GM19328 (cell line): ENCODE results near the gene RAMP3.
"Not testable (repeated sequence)": the region's sequence is repeated elsewhere in the genome, so short reads cannot be mapped to it uniquely, and the experiment has no call there.

Source experiments
- ATAC-seq: cut with Tn5 transposase; IDR thresholded peaks from one replicate; pipeline ENCODE4 v1.9.1; 2021; ENCODE audit warnings: mild to moderate bottlenecking, moderate library complexity; ENCODE audit not compliant: unreplicated experiment

Gene RAMP3

DNA sequence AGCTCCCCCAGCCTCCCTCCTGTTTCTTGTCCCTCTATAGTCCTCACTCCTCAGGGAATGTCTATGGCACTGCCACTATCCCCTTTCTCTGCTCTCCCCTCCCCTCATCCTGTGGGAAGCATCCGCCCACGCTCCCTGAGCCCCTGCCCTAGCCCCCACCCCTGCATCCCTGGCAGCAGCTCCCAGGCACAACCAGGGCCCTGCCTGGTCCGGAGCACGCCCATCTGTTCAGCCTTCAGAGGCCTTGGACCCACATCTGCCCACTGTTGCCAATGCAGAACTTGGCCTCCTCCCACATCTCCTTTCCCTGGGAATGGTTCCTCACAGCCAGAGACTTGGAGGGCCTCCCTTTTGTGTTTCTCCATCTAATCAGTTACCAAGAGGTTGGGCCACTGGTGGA, 25.7 kb upstream of the RAMP3 start:
- no peak for ATAC-seq

DNA sequence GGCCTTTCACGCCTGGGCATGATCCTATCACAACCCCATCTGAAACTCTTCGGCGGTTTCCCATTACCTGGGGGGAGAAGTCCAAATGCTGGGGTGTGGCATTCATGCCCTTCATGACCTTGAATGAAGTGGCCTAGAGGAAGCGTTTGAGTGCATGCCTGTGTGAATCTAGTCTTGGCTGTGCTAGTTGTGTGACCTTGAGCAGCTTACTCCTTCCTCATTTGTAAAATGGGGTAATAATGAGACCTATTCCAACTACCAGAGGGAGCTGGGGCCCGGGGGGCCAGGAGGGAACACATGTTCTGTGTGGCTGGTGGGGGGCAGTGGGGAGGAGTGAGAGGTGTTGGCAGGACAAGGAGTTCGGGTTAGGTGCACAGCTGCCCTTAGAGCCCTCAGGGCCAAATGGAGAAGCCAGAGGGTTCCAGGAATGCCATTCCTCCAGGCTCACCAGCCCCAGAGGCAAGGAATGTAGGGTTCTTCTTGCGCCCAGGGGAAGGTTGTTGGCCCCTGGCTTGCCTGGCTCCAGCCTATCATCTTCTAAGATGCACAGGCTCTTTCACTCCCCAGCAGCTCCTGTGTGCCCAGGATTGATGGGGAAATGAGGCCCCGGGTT, 24.8 kb upstream of the RAMP3 start:
- no peak for ATAC-seq

DNA sequence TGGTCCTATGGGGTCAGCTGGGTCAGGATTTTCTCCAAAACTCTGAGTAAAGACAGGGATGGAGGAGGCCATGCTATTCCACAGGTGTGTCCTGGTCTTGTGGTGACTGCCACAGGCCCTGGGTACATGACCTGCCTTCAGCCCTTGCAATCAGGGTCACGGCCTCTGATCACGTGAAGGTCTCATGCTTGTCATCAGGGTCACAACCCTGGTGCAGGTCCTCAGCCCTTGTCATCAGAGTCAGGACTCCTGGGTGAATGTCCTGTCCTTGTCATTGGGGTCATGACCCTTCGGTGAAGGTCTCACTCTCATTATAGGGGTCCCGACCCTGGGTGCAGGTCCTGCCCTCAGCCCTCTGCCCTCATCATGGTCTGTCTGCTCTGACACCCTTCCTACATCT, 24.2 kb upstream of the RAMP3 start:
- ATAC-seq: no peak

DNA sequence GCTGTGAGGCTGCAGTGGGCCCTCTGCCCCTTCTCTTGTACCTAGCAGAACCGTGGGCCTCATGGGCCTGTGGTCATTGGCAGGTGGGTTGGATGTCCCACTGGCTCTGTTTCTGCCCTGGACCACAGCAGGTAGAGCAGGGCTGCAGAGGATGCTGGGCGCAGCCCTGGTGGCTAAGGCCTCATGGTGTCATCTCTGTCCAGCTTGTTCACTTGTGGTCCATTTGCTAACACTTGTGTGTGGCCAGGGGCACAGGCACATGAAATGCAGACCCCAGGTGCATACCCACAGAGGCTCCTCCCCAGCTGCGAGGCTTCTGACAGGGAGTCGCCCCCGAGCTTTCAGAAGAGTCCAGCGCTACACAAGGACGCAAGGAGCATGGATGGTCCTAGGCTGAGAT, 23.7 kb upstream of the RAMP3 start:
- ATAC-seq: no peak

DNA sequence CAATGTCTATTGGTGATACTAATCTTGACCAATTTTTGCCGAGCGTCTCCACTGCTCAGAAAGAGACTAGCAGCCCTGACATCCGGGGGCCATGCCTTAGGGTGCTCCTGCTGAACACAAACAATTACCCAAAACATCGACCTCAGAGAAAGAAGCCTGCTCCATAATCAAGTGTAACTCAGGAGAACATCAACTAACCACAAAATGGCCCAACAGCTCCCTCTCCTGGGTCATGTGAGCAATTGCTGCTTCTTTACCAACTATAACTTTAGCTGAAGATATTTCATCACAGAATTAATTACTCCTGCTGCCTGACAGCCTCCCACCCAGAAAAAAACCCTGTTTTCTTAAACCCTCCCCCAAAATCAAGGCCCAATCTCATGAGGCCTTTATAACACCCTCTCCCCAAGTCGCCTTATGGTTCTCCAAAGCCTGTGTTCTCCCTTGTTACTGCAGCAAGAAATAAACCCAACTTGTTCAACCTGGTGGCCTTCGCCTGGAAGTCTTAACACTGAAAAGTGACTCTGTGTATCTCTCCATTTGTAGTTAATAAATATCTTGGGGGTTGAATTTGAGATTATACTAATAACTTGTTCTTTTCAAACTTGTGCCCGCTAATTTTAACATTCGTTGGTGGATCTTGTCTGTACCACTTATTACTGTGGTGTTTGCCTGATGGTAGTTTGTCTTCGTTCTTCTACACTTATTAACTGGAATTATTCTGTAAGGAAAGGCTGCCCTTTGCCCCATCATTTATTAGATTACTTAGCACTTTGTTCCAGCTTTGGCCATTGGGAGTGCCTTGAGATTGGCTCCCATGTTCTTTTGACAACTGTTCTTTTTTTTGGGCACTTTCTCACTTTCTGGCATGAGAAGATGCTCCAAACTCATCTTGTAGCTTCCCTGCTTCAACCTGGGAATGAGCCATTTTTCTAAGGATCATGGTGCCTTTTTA, 21.2 kb upstream of the RAMP3 start:
- no peak for ATAC-seq

DNA sequence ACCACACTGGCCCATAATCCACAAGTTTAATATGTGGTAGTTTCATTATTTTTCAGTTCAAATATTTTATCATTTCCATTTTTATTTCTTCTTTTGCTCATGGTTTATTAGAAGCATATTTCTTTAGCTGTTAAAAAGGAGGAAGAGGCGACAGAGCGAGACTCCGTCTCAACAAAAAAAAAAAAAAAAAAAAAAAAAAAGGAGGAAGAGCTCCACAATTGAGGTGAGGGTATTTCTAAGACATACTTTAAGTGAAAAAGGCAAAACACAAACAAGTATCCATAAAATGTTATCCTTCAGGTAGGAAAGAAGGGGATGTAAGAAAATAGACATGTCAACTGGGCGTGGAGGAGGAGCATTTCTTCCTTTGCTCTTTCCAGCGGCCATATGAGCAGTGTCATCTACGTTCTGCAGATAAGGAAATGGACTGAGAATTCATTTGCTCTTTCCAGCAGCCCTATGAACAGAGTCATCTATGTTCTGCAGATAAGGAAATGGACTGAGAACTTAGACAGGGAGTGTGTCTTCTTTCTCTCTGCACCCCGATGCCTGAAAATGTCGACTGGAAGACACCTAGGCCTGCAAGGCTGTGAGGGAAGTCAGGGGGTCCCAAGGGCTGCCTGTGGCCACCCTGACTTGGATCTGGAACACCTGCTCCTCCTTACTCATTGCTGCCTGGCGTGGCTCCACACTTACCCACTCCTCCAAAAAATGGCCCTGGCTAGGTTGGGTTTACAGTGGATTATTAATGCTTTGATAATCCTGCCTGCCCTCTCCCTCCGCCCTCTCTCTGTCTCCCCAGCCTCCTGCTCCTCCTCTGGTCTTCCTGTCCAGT, 18.9 kb upstream of the RAMP3 start:
- no peak for ATAC-seq

DNA sequence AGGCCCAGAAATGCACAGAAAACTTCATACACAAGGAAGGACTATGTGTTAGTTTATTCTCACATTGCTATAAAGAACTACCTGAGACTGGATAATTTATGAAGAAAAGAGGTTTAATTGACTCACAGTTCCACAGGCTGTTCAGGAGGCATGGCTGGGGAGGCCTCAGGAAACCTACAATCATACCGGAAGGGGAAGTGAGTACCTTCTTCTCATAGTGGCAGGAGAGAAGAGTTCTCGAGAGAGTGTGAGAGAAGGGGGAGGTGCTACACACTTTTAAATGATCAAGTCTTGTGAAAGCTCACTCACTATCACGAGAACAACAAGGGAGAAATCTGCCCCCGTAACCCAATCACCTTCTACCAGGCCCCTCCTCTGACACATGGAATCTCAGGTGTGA, 16.8 kb upstream of the RAMP3 start:
- ATAC-seq: no peak

DNA sequence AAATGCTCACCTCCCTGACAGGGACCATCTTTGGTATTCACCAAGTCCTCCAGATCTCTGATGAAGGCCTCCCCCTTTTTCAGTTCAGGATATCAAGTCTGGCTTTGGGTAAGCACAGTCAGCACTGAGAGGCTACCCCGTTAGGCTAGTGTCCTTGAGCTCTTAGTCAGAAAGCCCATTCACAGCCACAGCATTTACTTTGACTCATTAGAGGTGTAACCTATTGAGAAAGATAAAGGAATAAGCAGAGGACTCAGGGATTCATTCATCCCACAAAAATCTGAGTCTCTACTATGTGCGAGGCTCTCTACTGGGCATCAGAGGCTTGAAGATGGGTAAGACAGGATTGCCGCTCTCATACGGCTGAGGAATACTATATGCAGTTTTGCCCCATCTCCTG, 14.0 kb upstream of the RAMP3 start:
- no peak for ATAC-seq

DNA sequence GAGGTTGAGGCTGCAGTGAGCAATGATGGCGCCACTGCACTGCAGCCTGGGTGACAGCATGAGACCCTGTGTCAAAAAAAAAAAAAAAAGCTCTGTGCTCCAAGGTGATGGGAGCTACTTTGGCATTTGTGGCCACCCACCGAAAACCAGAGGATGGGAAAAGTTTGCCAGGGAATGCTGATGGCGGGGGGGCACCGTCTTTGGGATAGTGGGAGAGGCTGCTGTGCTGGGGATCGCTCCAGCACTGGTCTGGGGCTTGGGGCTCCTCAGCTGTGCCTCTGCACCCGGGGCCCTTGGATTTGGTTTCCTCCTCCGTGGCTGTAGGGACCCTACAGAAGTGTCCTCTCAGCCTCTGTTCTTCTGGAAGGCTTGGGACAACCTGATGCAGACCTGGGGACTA, 11.7 kb upstream of the RAMP3 start:
- no peak for ATAC-seq

DNA sequence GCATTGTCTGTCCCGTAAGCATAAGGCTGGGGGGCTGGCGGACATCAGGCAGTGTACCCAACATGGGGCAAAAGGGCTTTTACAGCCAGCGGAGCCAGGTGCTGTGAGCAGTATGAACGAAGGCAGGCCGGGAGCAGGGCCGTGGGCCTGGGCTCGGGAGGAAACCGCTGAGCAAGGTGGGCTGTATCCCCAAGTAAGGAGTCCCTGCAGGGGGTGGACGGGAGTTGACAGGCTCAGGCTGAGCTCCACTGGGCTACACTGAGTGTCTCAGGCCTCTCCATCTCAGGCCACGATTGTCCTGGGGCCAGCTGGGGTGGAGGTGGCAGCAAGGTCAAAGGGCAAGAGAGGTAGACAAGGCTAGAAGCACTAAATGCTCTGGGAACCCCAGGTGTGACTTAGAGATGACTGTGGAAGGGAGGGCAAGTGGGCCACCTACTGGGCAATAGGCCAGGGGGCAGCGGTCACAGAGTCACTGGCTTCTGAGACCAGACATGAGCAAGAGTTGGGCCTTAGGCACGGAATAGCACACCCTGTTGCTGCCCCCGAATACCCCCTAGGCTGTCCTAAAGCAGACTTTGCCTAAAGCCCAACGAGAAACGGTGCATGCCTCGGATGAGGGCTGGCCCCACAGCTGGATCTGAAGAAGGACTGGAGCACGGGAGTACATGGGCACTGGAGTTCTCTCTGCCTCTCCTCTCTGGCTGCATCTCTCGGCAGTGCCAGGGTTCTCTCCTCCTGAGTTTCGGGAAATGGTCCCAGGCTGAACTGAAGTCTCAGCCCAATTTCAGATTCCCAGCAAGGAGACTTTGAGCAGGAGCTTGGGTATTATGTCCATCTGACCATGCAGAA, 10.8 kb upstream of the RAMP3 start:
- no peak for ATAC-seq

DNA sequence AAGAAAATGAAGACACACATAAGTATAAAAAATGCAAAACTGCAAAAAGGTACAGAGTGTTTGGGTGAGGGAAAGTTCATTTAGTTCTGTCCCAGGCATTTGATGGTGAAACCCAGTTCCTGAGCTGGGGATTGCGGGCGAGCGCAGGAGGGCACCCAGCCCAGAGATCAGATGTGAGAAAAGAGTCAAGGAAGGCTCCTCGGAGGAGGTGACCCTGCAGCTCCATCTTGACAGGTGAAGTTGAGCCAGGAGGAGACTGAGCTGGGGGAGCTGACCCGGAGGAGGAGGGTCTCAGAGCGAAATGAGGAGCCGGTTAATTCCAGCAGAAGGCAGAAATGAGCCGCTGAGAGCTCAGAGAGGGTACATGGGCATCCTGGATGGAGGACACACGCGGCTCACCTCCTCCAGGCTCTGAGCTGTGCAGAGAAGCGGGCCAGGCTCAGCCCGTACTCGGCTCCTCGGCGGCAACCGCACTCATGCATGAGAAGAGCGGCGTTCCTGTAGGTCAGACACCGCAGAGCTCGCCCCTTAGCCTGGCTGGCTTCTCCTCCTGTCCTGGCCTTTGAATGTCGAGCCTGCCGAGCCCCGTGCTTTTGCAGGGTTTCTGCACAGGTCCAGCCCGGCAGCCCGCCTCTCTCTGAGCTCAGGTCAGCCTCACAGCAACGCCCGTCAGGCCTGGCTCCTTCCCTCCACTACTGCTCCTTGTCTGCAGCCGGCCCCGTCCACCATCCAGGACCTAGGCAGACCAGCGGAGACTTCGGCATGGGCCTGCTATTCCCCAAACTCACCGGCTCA, 9.5 kb upstream of the RAMP3 start:
- ATAC-seq: no peak

DNA sequence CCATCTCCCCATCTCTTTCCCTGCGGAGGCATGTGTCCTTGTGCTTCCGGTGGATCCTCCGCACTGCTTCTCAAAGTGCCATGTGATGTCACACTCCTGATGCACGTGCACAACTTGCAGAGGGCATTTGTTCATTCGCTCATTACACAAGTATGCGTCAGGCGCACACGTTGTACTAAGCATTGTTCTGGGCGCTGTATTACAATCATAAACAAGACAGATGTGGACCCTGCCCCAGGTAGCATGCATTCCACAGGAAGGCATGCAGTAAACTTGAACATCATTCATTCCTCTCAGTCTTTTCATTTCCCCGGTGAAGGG, 9.0 kb upstream of the RAMP3 start:
- ATAC-seq: no peak

DNA sequence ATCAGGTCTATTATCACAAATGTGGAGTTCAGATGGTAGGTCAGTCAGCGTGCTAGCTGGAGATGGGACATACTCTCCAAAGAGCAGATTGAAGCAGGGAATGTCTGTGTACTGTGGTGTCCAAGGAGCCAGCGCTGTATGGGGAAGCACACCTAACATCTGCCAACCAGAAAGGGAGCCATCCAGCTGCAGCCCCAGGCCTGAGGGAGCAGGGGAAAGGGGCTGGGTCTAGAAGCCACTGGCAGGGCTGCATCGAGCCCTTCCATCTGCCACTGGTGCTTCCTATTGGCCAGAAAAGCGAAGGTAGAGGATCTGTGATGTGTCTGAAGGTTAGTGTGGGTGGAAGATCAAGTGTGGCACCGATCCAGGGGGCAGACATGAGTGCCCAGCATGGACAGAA, 8.0 kb upstream of the RAMP3 start:
- ATAC-seq: no peak

DNA sequence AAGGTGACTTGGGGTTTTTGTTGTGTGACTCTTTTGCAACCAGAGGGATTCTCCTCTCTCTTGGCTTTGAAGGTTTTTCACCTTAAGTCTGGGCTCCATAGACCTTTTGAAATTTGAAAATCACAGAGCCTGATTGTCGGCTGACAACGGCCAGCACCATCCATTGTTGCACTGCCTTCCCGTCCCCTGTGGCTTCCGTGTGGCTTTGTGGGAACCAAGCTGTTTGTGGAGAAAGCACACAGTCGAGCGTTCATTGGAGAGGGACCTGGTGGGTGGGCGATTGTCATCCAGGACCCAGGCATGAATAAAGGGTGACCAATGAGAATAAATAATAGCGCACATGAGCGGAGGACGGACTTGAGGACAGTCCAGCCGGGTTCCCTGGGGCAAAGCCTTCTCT, 7.4 kb upstream of the RAMP3 start:
- ATAC-seq: no peak

DNA sequence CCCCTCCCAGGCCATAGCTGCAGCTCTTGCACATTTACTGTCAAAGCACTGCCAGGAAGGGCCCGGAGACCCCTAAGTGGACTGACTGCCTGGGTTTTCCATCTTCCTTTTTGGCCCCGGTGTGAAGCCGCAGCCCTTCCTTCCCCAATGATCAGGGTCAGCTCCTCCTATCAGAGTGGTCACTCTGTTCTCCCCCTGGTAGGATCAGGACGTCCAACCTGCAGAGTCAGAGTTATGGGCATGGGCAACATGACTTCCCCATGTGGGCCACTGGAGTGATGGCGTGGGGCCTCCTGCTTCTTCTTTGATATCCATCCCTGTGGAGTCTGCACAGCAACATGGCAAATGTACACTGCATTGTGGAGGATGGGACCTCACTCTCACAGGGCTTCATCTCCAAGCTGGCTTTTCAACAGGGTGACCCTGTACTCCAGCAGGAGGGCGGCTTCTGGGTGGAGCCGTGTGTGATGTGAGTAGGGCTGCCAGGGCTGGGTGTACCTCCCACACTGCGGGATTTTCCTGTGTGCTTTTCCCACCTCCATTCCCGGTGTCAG, 6.4 kb upstream of the RAMP3 start:
- ATAC-seq: no peak

DNA sequence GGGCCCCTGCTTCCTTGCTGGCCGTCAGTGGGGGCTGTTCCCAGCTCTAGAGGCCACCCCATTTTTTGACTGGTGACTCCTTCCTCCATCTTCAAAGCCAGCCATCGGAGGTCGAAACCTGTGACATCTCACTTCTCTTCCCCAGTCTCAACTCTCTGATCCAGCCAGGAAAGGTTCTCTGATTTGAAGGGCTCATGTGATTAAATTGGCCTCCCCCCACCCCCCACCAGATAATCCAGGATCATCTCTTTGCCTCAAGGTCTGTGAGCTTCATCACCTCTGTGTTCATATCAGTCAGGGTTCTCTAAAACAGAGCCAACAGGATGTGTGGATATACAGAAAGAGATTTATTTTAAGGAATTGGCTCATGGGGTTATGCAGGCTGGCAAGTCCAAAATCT, 5.6 kb upstream of the RAMP3 start:
- no peak for ATAC-seq

DNA sequence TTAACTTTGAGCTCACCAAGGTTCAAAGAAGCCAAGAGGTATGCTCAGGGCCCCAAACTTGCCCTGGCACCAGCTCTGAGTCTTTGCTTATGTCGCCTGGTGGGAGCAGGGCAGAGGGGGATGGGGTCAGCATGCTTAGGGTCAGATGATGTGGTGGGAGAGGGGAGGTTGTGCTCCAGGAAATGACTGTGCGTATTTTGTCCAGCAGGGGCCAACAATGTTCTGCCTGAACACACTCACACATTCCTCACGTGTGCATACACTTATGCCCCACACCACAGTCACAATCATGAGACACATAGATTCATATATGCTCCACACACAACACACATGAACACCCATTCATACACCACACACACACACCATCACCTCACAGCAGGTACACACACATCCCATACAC, 4.4 kb upstream of the RAMP3 start:
- ATAC-seq: no peak

DNA sequence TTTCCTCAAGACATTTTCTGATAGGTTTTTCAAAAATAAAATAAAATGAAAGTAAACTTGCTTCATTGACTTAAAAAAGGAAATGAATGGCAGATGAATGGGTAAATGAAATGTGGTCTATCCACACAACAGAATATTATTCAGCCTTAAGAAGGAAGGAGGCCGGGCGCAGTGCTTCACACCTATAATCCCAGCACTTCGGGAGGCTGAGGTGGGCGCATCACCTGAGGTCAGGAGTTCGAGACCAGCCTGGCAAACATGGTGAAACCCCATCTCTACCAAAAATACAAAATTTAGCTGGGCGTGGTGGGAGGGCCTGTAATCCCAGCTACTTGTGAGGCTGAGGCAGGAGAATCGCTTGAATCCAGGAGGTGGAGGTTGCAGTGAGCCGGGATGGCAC, 3.7 kb upstream of the RAMP3 start:
- not testable (repeated sequence) for ATAC-seq

DNA sequence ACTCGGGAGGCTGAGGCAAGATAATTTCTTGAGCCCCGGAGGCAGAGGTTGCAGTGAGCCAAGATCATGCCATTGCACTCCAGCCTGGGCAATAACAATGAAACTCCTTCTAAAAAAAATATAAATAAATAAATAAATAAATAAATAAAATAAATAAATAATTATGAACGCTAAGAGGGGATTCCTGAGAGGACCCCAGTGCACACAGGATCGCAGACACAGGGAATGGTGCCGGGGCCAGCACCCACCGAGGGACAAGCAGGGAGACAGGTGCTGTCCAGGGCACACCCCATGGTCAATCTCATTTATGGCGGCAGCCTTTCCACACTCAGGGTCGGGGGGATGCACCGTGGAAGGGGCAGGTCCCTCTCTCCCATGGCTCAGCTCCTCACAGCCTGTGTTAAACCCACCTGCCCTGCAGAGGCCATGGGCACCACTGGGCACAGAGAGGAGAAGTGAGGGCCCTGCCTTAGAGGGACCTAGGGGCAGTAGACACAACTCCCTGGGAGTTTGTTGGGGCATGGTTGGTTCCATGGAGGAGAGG, 2.2 kb upstream of the RAMP3 start:
- ATAC-seq: no peak

DNA sequence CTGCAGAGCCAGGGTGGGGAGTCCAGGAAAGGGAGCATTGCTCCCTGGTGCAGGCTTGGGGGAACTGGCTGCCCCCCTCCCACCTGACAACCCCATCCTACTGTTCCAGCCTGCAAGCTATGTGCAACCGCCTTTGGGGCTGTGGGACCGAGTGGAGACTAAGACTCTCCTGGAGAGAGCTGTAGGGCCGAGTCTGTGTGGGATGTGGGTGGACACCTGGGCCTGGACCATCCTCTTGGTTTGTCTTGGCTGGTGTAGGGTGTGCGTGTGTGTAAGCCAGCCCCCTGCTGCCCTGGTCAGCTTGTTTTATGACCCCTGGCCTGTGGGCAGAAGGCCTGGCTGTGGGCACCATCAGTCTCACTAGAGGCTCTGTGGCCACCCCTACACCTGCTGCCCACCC, 1.6 kb upstream of the RAMP3 start:
- ATAC-seq: no peak
